GM18519 (cell line): ENCODE data around the gene TBC1D8B.
"Not testable (repeated sequence)": the region's sequence is repeated elsewhere in the genome, so short reads cannot be mapped to it uniquely, and the experiment has no call there.

ENCODE experiments used
- ATAC-seq: cut with Tn5 transposase; IDR thresholded peaks from one replicate; pipeline ENCODE4 v1.9.1; 2021; ENCODE audit warnings: mild to moderate bottlenecking, moderate library complexity; ENCODE audit not compliant: unreplicated experiment, low FRiP score

The TBC1D8B gene

GRCh38 chrX:106802388-106803275 lies at the start of gene TBC1D8B:
TBC1D8B (plus strand) TSS chrX:106802673; CDS start chrX:106802854, 181 bp downstream.
- peak; percentile 97 for ATAC-seq

- not testable (repeated sequence) for ATAC-seq
These were observed 33.2 kb upstream of the TBC1D8B start for GRCh38 chrX:106769288-106769687.

GRCh38 chrX:106774981-106775380 lies 27.5 kb upstream of the TBC1D8B start:
- no peak for ATAC-seq

GRCh38 chrX:106780264-106780663 lies 22.2 kb upstream of the TBC1D8B start:
- no peak for ATAC-seq

- ATAC-seq = no peak
These were observed 21.7 kb upstream of the TBC1D8B start for GRCh38 chrX:106780664-106781377.

- no peak for ATAC-seq
These were observed 18.8 kb upstream of the TBC1D8B start for GRCh38 chrX:106783716-106784115.

- no peak for ATAC-seq
These were observed 11.0 kb upstream of the TBC1D8B start for GRCh38 chrX:106791495-106791894.

GRCh38 chrX:106802063-106802387 lies 448 bp upstream of the TBC1D8B start:
- ATAC-seq = peak; percentile 40

GRCh38 chrX:106811131-106811910 lies 8.8 kb downstream of the TBC1D8B start:
- no peak for ATAC-seq

GRCh38 chrX:106812930-106813329 lies 10.5 kb downstream of the TBC1D8B start:
- not testable (repeated sequence) for ATAC-seq

- not testable (repeated sequence) for ATAC-seq
These were observed 11.6 kb downstream of the TBC1D8B start for GRCh38 chrX:106814093-106814492.

- no peak for ATAC-seq
These were observed 60.7 kb downstream of the TBC1D8B start for GRCh38 chrX:106862972-106863688.

- ATAC-seq = no peak
These were observed 61.2 kb downstream of the TBC1D8B start for GRCh38 chrX:106863697-106864096.

- ATAC-seq = not testable (repeated sequence)
These were observed 70.3 kb downstream of the TBC1D8B start for GRCh38 chrX:106872796-106873195.

- no peak for ATAC-seq
These were observed 71.6 kb downstream of the TBC1D8B start for GRCh38 chrX:106874075-106874474.

- ATAC-seq = no peak
These were observed 72.7 kb downstream of the TBC1D8B start for GRCh38 chrX:106875151-106875550.

- no peak for ATAC-seq
These were observed 87.0 kb downstream of the TBC1D8B start for GRCh38 chrX:106889468-106889867.

GRCh38 chrX:106891762-106892460 lies 89.4 kb downstream of the TBC1D8B start:
- ATAC-seq = no peak

- ATAC-seq = no peak
These were observed 92.0 kb downstream of the TBC1D8B start for GRCh38 chrX:106894392-106894909.
